IPS DF 6.9 (cell line): Measurements from ENCODE around the gene FASTK.
"Not testable (repeated sequence)": the region's sequence is repeated elsewhere in the genome, so short reads cannot be mapped to it uniquely, and the experiment has no call there.

Experiments
- DNase-seq: peaks from one replicate; pipeline ENCODE4 v3.0.0-alpha.2; 2013; ENCODE audit warnings: low read depth, low spot score
- H3K27ac ChIP-seq: one replicate; pipeline ENCODE4 v1.5.1; 2013; ENCODE audit warnings: low read length, control low read depth
- H3K27me3 ChIP-seq: 2 replicates; pipeline ENCODE4 v1.6.1; 2013; ENCODE audit warnings: mild to moderate bottlenecking, low read length; ENCODE audit not compliant: control insufficient read depth, insufficient read depth
- H3K36me3 ChIP-seq: 2 replicates; pipeline ENCODE4 v1.6.1; 2013; ENCODE audit warnings: low read length; ENCODE audit not compliant: control insufficient read depth, insufficient read depth
- H3K4me1 ChIP-seq: 2 replicates; pipeline ENCODE4 v1.6.1; 2013; ENCODE audit warnings: low read length; ENCODE audit not compliant: control insufficient read depth, insufficient read depth
- H3K4me3 ChIP-seq: 2 replicates; pipeline ENCODE4 v1.5.1; 2013; ENCODE audit warnings: mild to moderate bottlenecking, low read length
- H3K9me3 ChIP-seq: 2 replicates; pipeline ENCODE4 v1.6.1; 2013; ENCODE audit warnings: low read length, inconsistent platforms; ENCODE audit not compliant: control insufficient read depth, insufficient read depth
- WGBS: extraction: QIAGEN DNeasy Blood & Tissue Kit; methylation state at CpG from one replicate; pipeline ENCODE4 v1.1.7; 2013; ENCODE audit warnings: mixed read lengths, missing lambda C conversion rate; ENCODE audit not compliant: insufficient read length, insufficient coverage; 5-methylcytosine and 5-hydroxymethylcytosine counted together

FASTK gene

DNA sequence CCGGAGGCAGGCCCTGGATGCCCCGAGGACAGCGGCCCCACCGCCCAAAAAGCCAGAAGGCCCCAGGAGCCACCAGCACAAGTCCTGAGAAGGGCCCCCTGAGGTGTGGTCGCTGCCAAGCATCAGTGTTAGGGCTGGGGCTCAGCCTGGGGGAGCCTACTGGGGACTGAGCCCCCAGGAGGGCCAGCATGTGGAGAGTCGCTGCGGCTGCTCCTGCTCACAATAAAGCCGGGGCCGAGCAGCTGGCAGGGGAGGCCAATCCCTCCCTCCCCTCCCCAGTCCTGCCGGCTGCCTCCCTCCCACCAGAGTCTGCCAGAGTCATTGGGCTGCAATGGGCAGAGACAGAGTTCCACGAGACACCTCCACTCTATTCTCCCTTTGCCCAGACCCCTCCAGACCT lies 35.3 kb downstream of the FASTK start:
- no peak for DNase-seq
- no peaks in the 10 kb centered on the region; the same call in 1 of the 2 replicates for H3K36me3 ChIP-seq
- H3K27ac ChIP-seq = no peak overlapping the region
- no peaks in the 10 kb centered on the region for H3K4me1 ChIP-seq
- no peak overlapping the region for H3K4me3 ChIP-seq
- no peaks in the 10 kb centered on the region for H3K9me3 ChIP-seq
- H3K27me3 ChIP-seq = peaks cover 5% of the 10 kb centered on the region; the same call in 1 of the 2 replicates
- no CpG with 5 or more reads among the region's 11 CpGs for WGBS

DNA sequence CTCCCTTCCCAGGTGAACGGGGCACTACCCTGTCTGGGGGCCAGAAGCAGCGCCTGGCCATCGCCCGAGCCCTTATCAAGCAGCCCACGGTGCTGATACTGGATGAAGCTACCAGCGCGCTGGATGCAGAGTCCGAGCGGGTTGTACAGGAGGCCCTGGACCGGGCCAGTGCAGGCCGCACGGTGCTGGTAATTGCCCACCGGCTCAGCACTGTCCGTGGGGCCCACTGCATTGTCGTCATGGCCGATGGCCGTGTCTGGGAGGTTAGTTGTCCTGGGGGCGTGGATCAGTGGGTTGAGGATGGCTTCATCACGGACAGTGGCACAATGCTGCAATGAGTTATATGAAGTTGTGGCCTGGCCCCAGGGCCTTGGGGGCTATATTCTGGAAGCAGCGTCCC lies 36.6 kb downstream of the FASTK start:
- Histone ChIP-seq H3K27ac (no peak overlapping the region), H3K4me3 (no peak overlapping the region), H3K36me3 (no peaks in the 10 kb centered on the region; the same call in 1 of the 2 replicates), H3K9me3 (no peaks in the 10 kb centered on the region), H3K27me3 (no peaks in the 10 kb centered on the region), H3K4me1 (no peaks in the 10 kb centered on the region)
- no peak for DNase-seq
- no CpG with 5 or more reads among the region's 20 CpGs for WGBS

DNA sequence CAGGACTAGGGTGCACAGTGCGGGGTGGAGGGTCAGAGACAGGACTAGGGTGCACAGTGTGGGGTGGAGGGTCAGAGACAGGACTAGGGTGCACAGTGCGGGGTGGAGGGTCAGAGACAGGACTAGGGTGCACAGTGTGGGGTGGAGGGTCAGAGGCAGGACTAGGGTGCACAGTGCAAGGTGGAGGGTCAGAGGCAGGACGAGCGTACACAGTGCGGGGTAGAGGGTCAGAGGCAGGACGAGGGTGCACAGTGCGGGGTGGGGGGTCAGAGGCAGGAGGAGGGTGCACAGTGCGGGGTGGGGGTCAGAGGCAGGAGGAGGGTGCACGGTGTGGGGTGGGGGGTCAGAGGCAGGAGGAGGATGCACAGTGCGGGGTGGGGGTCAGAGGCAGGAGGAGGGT lies 37.2 kb downstream of the FASTK start:
- not testable (repeated sequence) for H3K27me3 ChIP-seq, H3K9me3 ChIP-seq, H3K27ac ChIP-seq, DNase-seq, H3K36me3 ChIP-seq, H3K4me1 ChIP-seq, H3K4me3 ChIP-seq
- WGBS = no CpG with 5 or more reads among the region's 10 CpGs

DNA sequence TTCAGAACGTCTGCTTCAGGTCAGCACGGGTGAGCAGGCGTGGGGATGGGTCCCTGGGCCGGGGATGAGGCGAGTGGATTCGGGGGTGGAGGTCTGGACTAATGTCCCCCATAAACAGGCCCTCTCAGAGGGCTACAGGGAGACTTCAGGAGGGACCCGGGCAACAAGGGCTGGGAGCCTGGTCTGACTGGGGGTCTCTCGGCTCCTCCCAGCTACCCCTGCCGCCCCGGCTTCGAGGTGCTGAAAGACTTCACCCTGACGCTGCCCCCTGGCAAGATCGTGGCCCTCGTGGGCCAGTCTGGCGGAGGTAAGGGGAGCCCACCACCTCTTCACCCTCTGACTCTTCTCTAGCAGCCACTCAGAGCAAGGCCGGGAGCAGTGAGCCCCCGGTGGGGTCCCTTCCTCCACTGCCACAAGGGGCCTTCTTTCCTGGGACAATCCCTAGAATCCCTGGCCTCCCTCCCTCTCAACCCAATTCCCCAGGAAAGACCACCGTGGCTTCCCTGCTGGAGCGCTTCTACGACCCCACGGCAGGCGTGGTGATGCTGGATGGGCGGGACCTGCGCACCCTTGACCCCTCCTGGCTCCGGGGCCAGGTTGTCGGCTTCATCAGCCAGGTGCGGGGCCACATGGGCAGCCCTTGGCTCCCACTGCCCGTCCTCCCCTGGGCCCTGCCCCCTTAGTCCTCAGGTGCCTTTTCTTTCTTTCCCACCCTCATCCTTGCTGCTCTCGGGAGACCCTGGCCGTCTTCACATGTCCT lies 39.8 kb downstream of the FASTK start:
- no peak for DNase-seq
- peaks cover 3% of the 10 kb centered on the region for H3K36me3 ChIP-seq
- no peaks in the 10 kb centered on the region for H3K9me3 ChIP-seq
- no peak overlapping the region for H3K27ac ChIP-seq
- no peaks in the 10 kb centered on the region for H3K27me3 ChIP-seq
- H3K4me3 ChIP-seq = no peak overlapping the region
- WGBS = no CpG with 5 or more reads among the region's 30 CpGs
- no peaks in the 10 kb centered on the region for H3K4me1 ChIP-seq

DNA sequence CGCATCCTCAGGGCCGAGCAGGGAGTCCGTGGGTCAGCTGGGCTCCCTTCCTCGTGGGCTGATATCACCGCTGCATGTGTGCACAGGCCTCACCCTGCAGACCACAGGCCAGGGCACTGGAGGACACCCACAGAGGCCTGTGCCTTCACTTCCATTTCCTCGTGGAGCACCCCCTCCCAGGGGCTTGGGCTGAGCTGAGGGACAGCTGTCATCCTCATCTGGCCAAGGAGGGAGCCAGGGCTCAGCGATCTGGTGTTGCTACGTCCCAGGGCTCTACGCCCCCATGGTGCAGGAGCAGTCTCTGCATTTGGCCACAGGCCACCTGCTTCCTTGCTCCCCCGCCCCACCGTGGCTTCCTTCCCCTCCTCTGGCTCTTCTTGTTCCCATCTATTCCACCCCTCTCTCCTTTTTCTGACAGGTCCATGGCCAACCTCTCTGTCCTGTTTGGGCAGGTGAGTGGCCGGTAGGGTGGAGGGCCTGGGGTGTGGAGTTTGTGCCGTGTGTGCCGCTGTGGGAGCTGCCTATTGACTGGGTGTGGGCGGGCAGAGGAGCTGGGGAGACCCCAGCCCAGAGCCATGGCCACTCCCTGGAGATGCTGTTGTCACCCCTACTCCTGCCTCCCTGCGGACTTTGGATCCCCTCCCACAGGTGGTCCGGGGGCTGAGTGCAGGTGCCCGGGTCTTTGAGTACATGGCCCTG lies 40.6 kb downstream of the FASTK start:
- Histone ChIP-seq H3K36me3 (peaks cover 3% of the 10 kb centered on the region), H3K4me3 (no peak overlapping the region), H3K27ac (no peak overlapping the region), H3K4me1 (no peaks in the 10 kb centered on the region), H3K27me3 (no peaks in the 10 kb centered on the region), H3K9me3 (no peaks in the 10 kb centered on the region)
- WGBS = no CpG with 5 or more reads among the region's 18 CpGs
- DNase-seq = no peak

DNA sequence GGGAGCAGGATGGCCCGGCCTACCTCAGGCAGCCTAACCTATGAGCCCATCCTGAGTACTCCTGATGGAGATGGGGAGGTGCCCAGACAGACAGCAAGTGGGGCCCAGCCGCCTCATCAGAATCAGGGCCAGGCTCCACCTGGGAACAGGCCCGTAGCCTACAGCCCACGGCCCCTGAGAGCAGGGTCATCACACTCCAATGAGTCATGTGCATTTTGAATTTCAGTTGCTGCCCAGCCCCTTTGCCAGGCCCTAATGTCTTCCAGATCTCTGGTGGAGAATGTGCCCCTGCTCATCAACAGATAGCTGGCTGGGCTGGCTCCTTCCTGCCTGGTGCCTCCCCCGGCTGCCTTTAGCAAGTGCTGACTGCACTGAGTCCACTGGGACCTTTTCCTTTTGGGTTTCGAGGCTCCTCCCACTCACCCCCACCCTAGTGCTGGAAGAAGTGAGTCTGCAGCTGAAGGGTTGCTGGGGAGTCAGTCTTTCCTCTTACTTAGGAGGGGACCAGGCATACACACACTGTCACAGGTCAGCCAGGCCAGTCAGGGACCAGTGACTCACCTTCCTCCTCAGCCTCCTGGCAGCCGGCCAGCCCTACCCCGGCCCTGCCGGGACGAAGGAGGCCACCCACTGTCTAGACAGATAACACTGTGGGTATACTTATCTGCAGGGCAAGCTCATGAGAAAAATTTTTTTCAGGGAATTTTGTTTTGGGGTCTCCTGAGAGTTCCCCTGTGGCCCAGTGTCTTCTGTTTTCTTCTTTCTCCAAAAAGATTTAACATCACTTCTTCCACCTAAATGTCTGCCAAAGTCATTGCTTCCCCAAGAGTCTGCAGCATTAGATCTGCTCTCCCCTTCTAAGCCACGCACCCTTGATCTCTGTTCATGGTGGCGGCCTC lies 41.4 kb downstream of the FASTK start:
- WGBS = no CpG with 5 or more reads among the region's 12 CpGs
- Histone ChIP-seq H3K27ac (no peak overlapping the region), H3K4me1 (no peaks in the 10 kb centered on the region), H3K9me3 (no peaks in the 10 kb centered on the region), H3K36me3 (peaks cover 3% of the 10 kb centered on the region), H3K4me3 (no peak overlapping the region), H3K27me3 (no peaks in the 10 kb centered on the region)
- no peak for DNase-seq

DNA sequence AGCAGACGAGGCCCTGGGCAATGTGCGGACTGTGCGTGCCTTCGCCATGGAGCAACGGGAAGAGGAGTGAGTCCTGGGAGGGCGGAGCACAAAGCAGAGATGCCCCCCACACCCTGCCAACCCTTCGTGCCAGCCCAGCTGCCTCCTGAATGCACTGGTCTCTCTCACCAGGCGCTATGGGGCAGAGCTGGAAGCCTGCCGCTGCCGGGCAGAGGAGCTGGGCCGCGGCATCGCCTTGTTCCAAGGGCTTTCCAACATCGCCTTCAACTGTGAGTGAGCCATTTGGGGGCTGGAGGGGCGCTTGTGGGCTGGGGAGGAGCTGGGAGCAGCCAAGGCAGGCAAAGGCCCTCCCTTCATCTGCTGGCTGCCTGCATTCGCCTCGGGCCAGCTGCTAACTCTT lies 44.7 kb downstream of the FASTK start:
- no peak for DNase-seq
- Histone ChIP-seq H3K9me3 (no peaks in the 10 kb centered on the region), H3K4me1 (no peaks in the 10 kb centered on the region), H3K27ac (no peak overlapping the region), H3K27me3 (no peaks in the 10 kb centered on the region), H3K4me3 (no peak overlapping the region), H3K36me3 (peaks cover 3% of the 10 kb centered on the region)
- whole genome bisulfite sequencing = no CpG with 5 or more reads among the region's 17 CpGs

DNA sequence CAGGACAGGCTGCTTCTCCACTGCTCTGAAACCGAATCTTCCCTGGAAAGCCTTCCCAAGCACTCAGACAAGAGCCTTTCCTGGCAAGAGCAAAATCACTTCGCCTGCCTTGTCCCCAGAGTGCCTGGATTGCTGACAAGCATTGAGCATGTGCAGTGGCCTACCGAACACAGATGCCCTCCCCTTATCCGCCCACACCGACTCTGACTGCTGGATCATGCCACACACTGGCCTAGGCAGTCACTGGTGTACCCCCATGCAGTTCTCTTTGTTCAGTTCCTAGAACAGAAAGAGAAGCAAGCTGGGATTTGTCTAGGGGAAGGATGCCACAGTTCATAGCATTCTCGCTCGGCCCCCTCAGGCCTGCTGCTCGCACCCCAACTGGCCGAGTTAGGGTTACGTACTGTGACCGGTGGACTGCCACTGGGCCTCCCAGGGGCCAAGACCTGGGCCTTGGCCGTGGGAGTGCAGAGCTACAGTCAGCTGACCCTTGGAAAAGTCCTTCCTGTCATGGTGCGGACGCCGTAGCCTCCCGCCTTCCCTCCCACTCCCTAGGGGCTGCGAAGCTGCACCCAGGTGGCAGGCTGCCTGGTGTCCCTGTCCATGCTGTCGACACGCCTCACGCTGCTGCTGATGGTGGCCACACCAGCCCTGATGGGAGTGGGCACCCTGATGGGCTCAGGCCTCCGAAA lies 45.4 kb downstream of the FASTK start:
- WGBS = no CpG with 5 or more reads among the region's 21 CpGs
- no peak for DNase-seq
- Histone ChIP-seq H3K36me3 (peaks cover 3% of the 10 kb centered on the region), H3K9me3 (no peaks in the 10 kb centered on the region), H3K27ac (no peak overlapping the region), H3K27me3 (no peaks in the 10 kb centered on the region), H3K4me3 (no peak overlapping the region), H3K4me1 (no peaks in the 10 kb centered on the region)

DNA sequence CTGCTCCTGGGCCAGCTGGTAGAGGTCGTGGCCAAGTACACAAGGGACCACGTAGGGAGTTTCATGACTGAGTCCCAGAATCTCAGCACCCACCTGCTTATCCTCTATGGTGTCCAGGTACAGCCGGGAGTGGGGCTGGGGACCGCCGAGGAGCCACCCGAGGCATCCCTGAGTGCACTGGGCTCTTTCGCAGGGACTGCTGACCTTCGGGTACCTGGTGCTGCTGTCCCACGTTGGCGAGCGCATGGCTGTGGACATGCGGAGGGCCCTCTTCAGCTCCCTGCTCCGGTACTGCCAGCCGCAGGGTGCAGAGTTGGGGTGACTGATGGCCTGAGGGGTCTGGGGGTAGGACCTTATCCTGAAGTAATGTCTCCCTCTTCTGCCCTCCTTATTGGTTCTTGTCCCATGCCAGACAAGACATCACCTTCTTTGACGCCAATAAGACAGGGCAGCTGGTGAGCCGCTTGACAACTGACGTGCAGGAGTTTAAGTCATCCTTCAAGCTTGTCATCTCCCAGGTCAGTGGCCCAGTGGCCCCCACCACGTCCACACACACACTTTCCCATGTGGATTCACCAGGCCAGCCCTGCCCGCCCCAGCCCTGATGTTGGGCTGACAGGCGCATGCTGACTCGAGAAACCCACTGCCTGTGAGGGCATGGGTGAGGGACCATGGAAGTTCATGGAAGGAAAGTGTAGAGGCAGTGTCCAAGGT lies 46.1 kb downstream of the FASTK start:
- Histone ChIP-seq H3K9me3 (no peaks in the 10 kb centered on the region), H3K27me3 (no peaks in the 10 kb centered on the region), H3K4me3 (no peak overlapping the region), H3K27ac (no peak overlapping the region), H3K36me3 (peaks cover 3% of the 10 kb centered on the region), H3K4me1 (no peaks in the 10 kb centered on the region)
- WGBS = no CpG with 5 or more reads among the region's 21 CpGs
- DNase-seq = no peak
